Measurements from ENCODE around the gene GM2A. TPM values are rescaled to one million over a fixed set of nuclear protein-coding genes. Genes with fewer than 3 reads are reported as not detected.
"Not testable (repeated sequence)": the region's sequence is repeated elsewhere in the genome, so short reads cannot be mapped to it uniquely, and the experiment has no call there.

The GM2A gene
- polyA plus RNA-seq, 1 of the 3 experiments (the other 2 are of a cell fraction), result 8.0 TPM

DNA sequence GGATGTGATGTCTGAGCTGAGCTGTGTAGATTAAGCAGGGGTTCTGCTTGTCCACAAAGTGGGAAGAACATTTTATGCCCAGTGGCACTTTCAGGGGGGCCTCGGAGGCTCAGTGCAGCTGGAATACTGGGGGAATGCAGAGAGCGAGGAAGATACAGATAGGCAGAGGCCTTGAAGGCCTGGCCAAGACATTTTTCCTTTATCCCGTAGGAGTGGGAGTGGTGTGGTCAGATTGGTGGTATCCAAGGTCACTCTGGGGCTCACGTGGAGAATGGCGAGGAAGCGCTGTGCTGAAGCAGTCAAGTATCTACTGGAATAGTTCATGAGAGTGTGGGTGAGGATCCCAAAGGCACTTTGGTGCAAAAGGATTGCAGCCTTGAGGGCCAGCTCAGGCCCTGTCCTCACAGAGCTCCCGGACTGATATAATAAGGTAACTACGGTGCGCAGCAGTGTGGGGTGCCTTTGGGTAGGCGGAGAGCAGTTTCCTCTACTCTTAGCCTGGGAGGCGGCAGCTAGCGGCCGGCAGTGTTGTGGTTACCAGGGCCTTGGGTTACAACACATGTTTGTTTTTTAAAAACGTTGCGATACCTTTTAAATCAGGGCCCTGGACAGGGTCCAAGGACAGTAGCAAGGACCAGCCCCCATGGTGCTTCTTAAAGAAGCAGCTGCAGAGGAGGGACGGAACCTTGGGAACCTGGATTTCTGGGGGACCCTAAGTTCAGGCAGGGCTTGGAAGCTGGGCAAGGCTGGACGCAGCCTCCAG is 18.3 kb upstream of the GM2A start:
- no peak overlapping the region for H2AFZ ChIP-seq (ENCODE audit: low read depth)

DNA sequence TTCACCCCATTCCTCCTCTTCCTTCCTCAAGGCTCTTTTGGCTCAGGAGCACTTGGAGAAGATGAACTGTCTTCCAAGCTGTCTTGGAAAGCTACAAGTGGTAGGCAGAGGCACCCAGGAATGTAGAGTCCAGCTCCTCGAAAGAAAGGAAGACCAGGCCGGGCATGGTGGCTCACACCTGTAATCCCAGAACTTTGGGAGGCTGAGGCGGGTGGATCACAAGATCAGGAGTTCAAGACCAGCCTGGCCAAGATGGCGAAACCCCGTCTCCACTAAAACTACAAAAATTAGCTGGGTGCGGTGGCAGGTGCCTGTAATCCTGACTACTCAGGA is 17.8 kb upstream of the GM2A start:
- 63% methylated on average over 6 of the region's 6 CpGs for WGBS (ENCODE audit: low lambda C conversion rate)
- H3K27ac ChIP-seq (ENCODE audit: low read depth in 2 of 2, low read length in 1 of 2); H3K79me2 ChIP-seq (ENCODE audit: insufficient read depth); H3K9ac ChIP-seq; DNase-seq; H3K36me3 ChIP-seq (replicated peaks in 1 of 2; ENCODE audit: control insufficient read depth in 1 of 2, insufficient read depth in 2 of 2, low read length in 1 of 2); H3K4me2 ChIP-seq; H3K4me1 ChIP-seq (ENCODE audit: control insufficient read depth in 1 of 2, insufficient read depth in 2 of 2, low read depth in 1 of 2, low read length in 1 of 2); H3K27me3 ChIP-seq (ENCODE audit: insufficient read depth); H4K20me1 ChIP-seq (ENCODE audit: insufficient read depth); POLR2A ChIA-PET; H2AFZ ChIP-seq (ENCODE audit: low read depth); H3K4me3 ChIP-seq (ENCODE audit: low read depth in 2 of 2, low read length in 1 of 2); H3K9me3 ChIP-seq; H3F3A ChIP-seq (replicated peaks; ENCODE audit: insufficient read depth); H3K9me2 ChIP-seq: not testable (repeated sequence)
- CTCF ChIA-PET, result interaction anchor here (1.5 kb wide), 2 partner anchors 68 to 183 kb away, joined by 3 read pairs; no protein-coding TSS in a partner anchor

More for the DNA sequence above, 18.3 kb upstream of the GM2A start:
- H3K36me3 ChIP-seq (replicated peaks in 1 of 2; ENCODE audit: control insufficient read depth in 1 of 2, insufficient read depth in 2 of 2, low read length in 1 of 2), result no peaks in the 10 kb centered on the region
- DNase-seq, result no peak
- no peak overlapping the region for H3K4me3 ChIP-seq (ENCODE audit: low read depth in 2 of 2, low read length in 1 of 2)
- no peak overlapping the region for H3K9ac ChIP-seq
- H3K27me3 ChIP-seq (ENCODE audit: insufficient read depth), result no peaks in the 10 kb centered on the region; the same call in 1 of the 2 replicates
- no peaks in the 10 kb centered on the region for H4K20me1 ChIP-seq (ENCODE audit: insufficient read depth)
- 67% methylated on average over 17 of the region's 17 CpGs for WGBS (ENCODE audit: low lambda C conversion rate)
- no peaks in the 10 kb centered on the region for H3K4me1 ChIP-seq (ENCODE audit: control insufficient read depth in 1 of 2, insufficient read depth in 2 of 2, low read depth in 1 of 2, low read length in 1 of 2)
- POLR2A ChIA-PET, result no interaction called here
- H3F3A ChIP-seq (replicated peaks; ENCODE audit: insufficient read depth), result peaks cover 2% of the 10 kb centered on the region
- no peak overlapping the region for H3K27ac ChIP-seq (ENCODE audit: low read depth in 2 of 2, low read length in 1 of 2)
- no peaks in the 10 kb centered on the region for H3K9me3 ChIP-seq
- no peak for TF ChIP-seq NRF1 (IDR thresholded peaks at IDR 0.05; ENCODE audit: low read depth, low read length)
- H3K4me2 ChIP-seq, result no peak overlapping the region
- CTCF ChIA-PET, result interaction anchor here (1.5 kb wide), 2 partner anchors 67 to 183 kb away, joined by 3 read pairs; no protein-coding TSS in a partner anchor
- H3K79me2 ChIP-seq (ENCODE audit: insufficient read depth), result no peaks in the 10 kb centered on the region
- H3K9me2 ChIP-seq, result no peaks in the 10 kb centered on the region

DNA sequence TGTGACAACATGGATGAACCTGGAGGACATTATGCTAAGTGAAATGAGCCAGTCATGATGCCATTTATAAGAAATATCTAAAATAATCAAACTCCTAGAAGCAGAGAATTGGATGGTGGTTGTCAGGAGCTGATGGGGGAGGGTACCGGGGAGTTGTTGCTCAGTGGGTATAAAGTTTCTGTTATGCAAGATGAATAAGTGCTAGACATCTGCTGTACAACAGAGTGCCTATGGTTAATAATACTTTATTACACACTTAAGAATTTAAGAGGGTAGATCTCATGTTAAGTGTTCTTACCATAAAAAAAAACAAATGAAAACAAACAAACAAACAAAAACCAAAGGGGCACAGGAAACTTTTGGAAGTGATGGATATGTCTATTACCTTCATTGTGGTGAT is 16.1 kb upstream of the GM2A start:
- ChIA-PET POLR2A (no interaction called here), CTCF (interaction anchor here (2.4 to 4.1 kb wide), 2 partner anchors 8 to 111 kb away, joined by 21 to 32 read pairs; no protein-coding TSS in a partner anchor)
- Histone ChIP-seq H3K27ac (ENCODE audit: low read depth in 2 of 2, low read length in 1 of 2) (no peak overlapping the region), H3K79me2 (ENCODE audit: insufficient read depth) (no peaks in the 10 kb centered on the region), H3K27me3 (ENCODE audit: insufficient read depth) (no peaks in the 10 kb centered on the region; the same call in 1 of the 2 replicates), H3K36me3 (replicated peaks in 1 of 2; ENCODE audit: control insufficient read depth in 1 of 2, insufficient read depth in 2 of 2, low read length in 1 of 2) (no peaks in the 10 kb centered on the region), H3K9ac (no peak overlapping the region), H3F3A (replicated peaks; ENCODE audit: insufficient read depth) (peaks cover 2% of the 10 kb centered on the region), H3K9me3 (no peaks in the 10 kb centered on the region), H3K4me1 (ENCODE audit: control insufficient read depth in 1 of 2, insufficient read depth in 2 of 2, low read depth in 1 of 2, low read length in 1 of 2) (no peaks in the 10 kb centered on the region), H3K4me2 (no peak overlapping the region), H2AFZ (ENCODE audit: low read depth) (no peak overlapping the region), H3K4me3 (ENCODE audit: low read depth in 2 of 2, low read length in 1 of 2) (no peak overlapping the region), H3K9me2 (no peaks in the 10 kb centered on the region), H4K20me1 (ENCODE audit: insufficient read depth) (no peaks in the 10 kb centered on the region)
- TF ChIP-seq JUND (IDR thresholded peaks at IDR 0.05), result no peak
- no peak for TF ChIP-seq MEF2A (IDR thresholded peaks at IDR 0.05; ENCODE audit: borderline replicate concordance, low read depth)
- no peak for TF ChIP-seq CHD2 (IDR thresholded peaks at IDR 0.05; ENCODE audit: low read length, partially characterized antibody)
- no peak for TF ChIP-seq TEAD4 (IDR thresholded peaks at IDR 0.05; ENCODE audit: borderline replicate concordance, insufficient read depth)
- WGBS (ENCODE audit: low lambda C conversion rate), result 74% methylated on average over 1 of the region's 1 CpG
- no peak for DNase-seq

DNA sequence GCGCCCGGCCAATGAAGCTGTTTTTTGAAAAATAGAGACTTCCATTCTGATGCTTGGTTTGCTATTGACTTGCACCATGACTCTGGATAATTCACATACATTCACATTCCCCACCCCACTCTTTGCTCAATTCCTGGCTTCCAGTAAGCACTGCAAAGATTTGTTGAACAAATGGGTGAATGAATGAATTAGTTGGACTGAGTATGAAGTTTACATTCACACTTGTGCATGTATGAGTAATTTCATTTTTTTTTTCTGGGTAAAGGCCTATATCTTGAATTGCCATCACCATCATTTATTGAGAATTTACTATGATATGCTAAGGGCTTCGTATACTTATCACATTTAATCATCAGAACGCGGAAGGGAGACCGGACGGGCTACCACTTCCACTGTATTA is 15.3 kb upstream of the GM2A start:
- no peaks in the 10 kb centered on the region for H3K9me3 ChIP-seq
- peaks cover 2% of the 10 kb centered on the region for H3F3A ChIP-seq (replicated peaks; ENCODE audit: insufficient read depth)
- no peak overlapping the region for H3K4me2 ChIP-seq
- WGBS (ENCODE audit: low lambda C conversion rate), result 86% methylated on average over 7 of the region's 7 CpGs
- no peak for DNase-seq
- CTCF ChIA-PET, result interaction anchor here (0.9 to 4.1 kb wide), 6 partner anchors 9 to 140 kb away, joined by 3 to 32 read pairs (median 17); no protein-coding TSS in a partner anchor
- no peaks in the 10 kb centered on the region for H3K9me2 ChIP-seq
- no peaks in the 10 kb centered on the region for H4K20me1 ChIP-seq (ENCODE audit: insufficient read depth)
- H3K27ac ChIP-seq (ENCODE audit: low read depth in 2 of 2, low read length in 1 of 2), result no peak overlapping the region
- POLR2A ChIA-PET, result no interaction called here
- H3K4me1 ChIP-seq (ENCODE audit: control insufficient read depth in 1 of 2, insufficient read depth in 2 of 2, low read depth in 1 of 2, low read length in 1 of 2), result no peaks in the 10 kb centered on the region
- no peaks in the 10 kb centered on the region for H3K79me2 ChIP-seq (ENCODE audit: insufficient read depth)
- no peak overlapping the region for H3K9ac ChIP-seq
- no peak overlapping the region for H3K4me3 ChIP-seq (ENCODE audit: low read depth in 2 of 2, low read length in 1 of 2)
- no peaks in the 10 kb centered on the region for H3K27me3 ChIP-seq (ENCODE audit: insufficient read depth)
- H2AFZ ChIP-seq (ENCODE audit: low read depth), result no peak overlapping the region
- H3K36me3 ChIP-seq (replicated peaks in 1 of 2; ENCODE audit: control insufficient read depth in 1 of 2, insufficient read depth in 2 of 2, low read length in 1 of 2), result no peaks in the 10 kb centered on the region
- TF ChIP-seq FOXM1 (IDR thresholded peaks at IDR 0.05; ENCODE audit: low read depth) (no peak), SMC3 (IDR thresholded peaks at IDR 0.05; ENCODE audit: low read depth, low read length) (no peak), NRF1 (IDR thresholded peaks at IDR 0.05; ENCODE audit: low read depth, low read length) (no peak), ELF1 (IDR thresholded peaks at IDR 0.05) (no peak), CHD2 (IDR thresholded peaks at IDR 0.05; ENCODE audit: low read length, partially characterized antibody) (no peak), RAD21 (IDR thresholded peaks at IDR 0.05; ENCODE audit: low read length) (no peak), MXI1 (IDR thresholded peaks at IDR 0.05; ENCODE audit: low read depth, low read length) (no peak)
- TF ChIP-seq, protein P1, sequence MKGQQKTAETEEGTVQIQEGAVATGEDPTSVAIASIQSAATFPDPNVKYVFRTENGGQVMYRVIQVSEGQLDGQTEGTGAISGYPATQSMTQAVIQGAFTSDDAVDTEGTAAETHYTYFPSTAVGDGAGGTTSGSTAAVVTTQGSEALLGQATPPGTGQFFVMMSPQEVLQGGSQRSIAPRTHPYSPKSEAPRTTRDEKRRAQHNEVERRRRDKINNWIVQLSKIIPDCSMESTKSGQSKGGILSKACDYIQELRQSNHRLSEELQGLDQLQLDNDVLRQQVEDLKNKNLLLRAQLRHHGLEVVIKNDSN (IDR thresholded peaks at IDR 0.05; ENCODE audit: borderline replicate concordance, low read depth), result no peak
- TF ChIP-seq, protein P2, sequence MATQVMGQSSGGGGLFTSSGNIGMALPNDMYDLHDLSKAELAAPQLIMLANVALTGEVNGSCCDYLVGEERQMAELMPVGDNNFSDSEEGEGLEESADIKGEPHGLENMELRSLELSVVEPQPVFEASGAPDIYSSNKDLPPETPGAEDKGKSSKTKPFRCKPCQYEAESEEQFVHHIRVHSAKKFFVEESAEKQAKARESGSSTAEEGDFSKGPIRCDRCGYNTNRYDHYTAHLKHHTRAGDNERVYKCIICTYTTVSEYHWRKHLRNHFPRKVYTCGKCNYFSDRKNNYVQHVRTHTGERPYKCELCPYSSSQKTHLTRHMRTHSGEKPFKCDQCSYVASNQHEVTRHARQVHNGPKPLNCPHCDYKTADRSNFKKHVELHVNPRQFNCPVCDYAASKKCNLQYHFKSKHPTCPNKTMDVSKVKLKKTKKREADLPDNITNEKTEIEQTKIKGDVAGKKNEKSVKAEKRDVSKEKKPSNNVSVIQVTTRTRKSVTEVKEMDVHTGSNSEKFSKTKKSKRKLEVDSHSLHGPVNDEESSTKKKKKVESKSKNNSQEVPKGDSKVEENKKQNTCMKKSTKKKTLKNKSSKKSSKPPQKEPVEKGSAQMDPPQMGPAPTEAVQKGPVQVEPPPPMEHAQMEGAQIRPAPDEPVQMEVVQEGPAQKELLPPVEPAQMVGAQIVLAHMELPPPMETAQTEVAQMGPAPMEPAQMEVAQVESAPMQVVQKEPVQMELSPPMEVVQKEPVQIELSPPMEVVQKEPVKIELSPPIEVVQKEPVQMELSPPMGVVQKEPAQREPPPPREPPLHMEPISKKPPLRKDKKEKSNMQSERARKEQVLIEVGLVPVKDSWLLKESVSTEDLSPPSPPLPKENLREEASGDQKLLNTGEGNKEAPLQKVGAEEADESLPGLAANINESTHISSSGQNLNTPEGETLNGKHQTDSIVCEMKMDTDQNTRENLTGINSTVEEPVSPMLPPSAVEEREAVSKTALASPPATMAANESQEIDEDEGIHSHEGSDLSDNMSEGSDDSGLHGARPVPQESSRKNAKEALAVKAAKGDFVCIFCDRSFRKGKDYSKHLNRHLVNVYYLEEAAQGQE (IDR thresholded peaks at IDR 0.05; ENCODE audit: low read depth, low read length), result no peak

All from SK-N-SH (cell line).